NCI-H2227 (cell line): Measurements from ENCODE around the gene SPAG16.
A peak's percentile ranks its signal among the peaks of the same experiment; 100 is the strongest.
"Not testable (repeated sequence)": the region's sequence is repeated elsewhere in the genome, so short reads cannot be mapped to it uniquely, and the experiment has no call there.

Experiments
- DNase-seq: peaks from one replicate; lab custom pipeline; 2025; ENCODE audit not compliant: unreplicated experiment; lab: John Stamatoyannopoulos, UW

Gene SPAG16

DNA sequence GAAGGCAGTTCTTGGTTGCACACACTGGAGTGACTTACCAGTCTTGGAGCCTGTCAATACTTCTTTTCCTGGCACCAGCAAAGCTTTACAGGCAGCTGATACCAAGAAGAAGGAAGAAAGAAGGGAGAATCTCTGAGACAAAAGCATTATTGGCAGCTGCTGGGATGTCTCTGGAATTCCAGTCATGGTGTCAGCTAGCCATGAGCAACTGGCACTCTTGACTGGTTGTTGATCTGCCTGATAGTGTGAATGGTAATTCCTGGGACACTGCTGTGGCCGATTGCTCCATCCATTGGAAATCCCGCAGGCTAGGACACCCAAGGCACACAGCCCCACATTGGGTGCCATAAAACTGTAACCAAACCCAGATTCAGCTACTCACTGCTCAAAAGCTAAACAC is 17.8 kb upstream of the SPAG16 start:
- DNase-seq = no peak

DNA sequence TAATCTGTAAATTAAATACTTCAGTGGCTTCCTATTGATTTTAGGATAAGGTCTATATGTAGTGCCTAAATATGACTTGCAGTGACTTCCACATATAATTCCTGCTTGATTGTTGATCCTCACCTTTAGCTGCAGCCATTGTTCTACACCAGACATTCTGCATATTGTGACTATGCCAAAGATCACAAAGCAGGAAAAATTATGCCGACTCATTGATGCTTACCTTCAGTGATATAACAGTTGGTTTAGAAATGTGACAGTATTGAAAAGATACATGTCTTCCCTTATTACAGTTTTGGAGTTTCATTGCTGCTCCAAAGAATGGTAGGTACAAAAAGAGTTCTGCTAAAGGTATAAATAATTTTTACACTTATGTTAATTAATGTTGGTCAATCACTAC is 12.3 kb upstream of the SPAG16 start:
- no peak for DNase-seq

DNA sequence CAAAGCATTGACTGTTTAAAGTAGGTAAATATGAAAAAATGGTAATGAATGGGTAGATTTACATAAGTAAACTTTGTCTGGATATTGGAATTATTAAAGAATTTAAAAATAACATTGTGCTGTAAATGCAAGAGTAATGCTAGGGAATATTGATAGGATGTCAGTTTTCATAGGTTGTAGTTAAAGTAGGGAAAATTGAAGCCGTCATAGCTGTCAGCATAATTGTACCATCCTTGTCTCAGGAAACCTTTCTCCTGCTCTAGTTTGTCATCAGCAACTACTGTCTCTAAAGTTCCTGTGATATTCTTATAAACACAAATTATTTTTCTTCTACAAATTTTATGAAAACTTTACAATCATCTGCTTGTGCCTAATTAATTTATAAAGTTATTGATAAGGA is 10.1 kb upstream of the SPAG16 start:
- DNase-seq = no peak

DNA sequence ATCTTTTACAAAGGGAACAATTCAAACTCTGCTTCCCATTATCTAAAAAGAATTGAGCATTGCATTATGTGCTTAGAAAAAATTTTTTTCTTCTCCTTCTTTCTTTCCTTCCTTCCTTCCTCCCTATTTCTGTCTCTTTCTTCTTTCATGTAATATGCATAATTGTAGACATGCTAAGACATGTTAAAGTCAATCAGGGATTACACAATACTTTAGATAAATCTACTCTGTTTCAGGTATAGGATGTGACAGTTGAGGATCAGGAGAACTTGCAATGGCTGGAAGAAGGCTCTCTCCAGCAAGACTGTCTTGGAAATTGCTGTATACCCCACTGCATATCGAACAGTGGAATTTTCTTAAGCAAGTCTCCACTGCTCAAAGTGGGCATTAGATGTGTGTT is 9.0 kb upstream of the SPAG16 start:
- no peak for DNase-seq

DNA sequence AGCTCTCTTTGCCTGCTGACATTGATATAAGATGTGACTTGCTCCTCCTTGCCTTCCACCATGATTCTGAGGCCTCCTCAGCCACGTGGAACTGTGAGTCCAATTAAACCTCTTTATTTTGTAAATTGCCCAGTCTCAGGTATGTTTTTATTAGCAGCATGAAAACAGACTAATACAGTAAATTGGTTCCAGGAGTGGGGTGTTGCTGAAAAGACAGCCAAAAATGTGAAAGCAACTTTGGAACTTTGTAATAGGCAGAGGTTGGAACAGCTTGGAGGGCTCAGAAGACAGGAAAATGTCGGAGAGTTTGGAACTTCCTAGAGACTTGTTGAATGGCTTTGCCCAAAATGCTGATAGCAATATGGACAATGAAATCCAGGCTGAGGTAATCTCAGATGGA is 7.1 kb upstream of the SPAG16 start:
- not testable (repeated sequence) for DNase-seq

DNA sequence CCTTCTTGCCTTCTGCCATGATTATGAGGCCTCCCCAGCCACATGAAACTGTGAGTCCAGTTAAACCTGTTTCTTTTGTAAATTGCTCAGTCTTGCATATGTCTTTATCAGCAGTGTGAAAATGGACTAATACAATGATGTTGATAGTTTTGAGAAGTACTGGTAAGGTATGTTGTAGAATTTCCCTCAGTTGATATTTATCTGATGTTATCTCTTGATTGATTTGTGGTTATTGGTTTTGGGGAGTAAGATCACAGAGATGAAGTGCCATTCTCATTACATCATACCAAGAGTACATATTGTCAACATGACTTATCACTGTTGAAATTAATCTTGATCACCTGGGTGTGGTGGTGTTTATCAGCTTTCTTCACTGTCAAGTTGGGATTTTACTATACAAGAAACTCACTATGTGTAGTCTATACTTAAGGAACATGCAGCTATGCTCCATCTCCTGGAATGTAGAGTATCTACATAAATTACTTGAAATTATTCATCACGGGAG is 5.1 kb upstream of the SPAG16 start:
- no peak for DNase-seq

DNA sequence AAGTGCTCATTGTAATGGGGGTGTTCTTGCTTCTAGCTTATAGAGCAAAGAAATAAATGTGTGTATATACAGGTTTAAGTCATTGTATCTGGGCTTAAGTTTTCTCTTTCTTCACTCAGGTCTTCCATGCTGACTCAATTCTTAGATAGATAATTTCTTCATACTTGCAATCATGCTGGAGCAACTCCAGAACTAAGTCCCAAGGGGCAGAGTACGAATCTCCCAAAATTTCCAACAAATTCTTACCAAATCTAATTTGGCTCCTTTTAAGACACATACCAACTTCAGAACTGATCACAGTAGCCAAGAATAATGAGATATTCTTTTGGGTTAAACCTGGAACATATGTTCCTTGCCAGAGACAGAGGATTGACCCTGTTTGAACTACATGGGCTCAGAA is 4.3 kb upstream of the SPAG16 start:
- DNase-seq = no peak

DNA sequence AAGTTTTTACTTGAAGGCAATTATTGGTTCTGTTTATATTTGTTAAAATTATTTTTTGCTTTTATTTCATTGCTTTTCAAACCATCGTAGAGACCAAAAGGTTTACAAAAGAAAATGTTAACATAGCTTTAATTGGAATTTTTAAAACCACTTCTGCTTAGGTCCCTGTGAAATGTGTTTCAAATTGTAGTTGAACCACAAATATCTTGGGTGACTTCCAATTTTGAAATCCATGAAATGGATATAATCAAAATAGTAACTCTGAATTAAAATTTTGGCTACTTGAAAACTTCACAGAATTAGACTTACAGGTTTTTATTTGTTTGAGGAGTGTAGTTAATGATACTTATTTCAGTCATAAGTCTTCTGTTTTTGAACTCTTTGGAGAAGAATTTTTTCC is 3.1 kb upstream of the SPAG16 start:
- DNase-seq = no peak

DNA sequence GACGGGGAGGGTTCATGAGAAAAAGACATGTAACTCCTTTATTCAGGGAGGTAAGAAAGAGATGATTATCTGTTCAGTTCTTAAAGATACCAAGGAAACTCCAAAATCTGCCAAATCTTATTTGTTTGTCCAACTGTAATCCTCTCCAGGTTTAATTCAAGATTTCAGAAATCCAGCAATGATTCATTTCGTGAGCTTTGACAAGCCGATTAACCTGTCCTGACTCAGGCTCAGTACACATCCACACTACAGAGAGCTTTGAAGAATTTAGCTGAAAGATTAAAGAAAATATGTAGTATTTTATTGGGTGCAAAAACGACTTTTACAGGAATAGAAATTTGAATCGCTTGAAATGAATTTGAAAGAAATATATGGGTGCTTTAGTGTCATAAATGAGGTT is 1.1 kb downstream of the SPAG16 start:
- no peak for DNase-seq

DNA sequence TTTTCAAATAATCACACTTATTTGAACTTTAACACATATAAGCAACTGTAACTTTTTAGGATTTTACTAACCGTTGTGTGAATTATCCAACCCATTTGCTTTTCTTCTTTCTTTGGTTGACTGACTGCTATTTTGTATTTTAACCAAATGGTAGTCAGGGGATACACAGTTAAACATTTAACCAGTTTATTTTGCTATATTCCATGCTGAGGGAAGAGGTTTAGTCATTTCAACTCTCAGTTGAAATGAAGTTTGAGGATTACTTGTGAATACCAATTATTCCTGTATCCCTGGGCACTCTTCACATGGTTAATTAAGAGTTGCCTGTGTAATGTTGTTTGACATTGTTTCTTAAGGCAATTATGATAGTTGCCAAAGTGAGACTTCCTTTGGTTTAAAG is 1.9 kb downstream of the SPAG16 start:
- no peak for DNase-seq

DNA sequence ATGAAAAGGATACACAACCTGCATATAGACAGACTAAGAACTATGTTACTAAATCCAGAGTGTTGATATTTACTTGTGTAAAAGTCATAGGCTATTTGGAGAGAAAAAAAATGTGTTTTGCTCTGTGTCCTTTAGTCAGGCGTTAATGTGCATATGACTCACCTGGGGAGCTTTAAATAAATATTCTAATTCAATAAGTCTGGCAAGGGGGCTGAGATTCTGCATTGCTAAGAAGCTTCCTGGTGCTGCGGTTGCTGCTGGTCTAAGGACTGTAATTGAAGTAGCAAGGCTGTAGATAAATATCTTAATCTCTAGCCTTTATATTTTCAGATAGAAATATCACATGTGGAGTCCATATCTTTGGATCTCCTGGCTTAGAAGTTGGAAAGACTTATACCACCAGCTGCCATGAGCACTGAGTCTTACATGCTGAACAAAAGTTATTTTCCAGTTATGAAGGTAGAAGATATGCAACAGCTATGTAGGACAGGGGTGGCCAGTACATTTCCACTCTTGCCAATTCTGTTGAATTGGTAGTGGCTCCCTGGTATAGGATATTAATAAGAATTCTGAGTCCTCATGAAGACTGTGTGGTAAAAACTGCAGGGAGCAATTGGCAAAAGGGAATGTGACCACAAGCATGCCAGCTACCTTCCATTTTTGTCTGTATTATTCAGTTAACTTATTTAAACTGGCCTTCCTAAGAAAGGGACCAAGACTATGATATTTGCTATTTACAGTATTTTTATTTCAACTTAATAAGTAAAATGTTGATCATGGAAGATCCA is 4.8 kb downstream of the SPAG16 start:
- DNase-seq = no peak

DNA sequence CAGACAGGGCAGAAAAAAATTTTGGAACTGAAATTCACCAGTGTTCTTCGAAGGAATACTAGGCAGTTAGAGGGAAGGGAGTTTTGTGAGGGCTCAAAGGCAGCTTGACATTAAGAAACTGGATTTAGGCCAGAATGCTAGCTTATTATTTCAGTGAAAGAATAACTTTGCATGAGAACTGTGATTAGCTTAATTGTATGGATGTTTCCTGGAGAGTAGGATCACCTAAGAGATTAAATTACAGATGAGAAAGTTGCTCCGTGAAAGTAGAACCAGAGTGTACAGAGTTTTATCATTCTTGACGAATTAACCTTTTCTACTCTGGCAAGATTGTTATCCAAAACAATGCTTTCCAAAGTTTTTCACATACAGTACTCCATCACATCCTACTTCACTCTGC is 6.2 kb downstream of the SPAG16 start:
- no peak for DNase-seq

DNA sequence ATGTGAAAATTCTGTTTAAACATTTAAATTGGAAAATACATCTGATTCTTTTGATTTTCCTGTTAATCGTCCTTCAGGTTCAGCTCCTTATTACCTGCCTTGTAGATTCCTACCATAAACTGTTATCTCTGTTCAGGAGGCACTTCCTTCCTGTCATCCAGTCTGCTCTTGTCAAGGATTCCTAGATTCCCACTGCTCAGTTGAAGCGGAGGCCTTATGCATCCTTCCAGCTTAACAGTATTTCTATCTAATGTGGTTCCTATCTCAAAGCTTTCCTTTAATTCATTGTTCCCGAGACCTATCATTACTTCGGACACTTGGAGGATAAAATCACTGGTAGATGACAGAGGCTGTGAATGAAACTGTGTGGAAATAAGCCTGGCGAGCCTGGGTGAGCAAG is 12.0 kb downstream of the SPAG16 start:
- DNase-seq = peak; percentile 70

DNA sequence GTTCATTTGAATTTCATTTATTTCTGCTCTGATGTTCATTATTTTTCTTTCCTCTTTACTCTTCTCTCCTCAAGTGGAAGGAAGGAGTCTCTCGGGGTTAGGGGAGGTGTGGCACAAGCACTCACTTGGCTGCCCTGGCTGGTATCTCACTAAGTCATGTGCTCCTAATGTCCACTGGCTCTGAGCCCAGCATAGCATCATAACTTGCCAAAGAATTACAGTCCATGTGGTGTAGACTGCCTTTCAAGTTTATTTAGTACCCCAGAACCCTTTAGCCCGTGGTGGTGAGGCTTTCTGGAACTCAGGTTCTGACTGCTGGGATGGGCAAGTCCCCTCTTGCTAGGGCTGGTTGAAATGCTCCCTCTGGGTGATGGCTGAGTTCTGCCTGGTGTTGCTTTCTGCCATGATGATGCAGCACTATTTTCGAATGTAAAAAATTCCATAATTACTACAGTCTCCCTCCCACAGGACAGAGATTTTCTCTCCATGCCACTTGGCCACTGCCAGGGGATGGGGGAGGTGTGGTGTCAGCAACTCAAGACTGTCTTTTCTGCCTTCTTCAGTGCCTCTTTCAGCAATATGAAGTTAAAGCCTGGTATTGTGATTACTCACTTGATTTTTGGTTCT is 22.2 kb downstream of the SPAG16 start:
- DNase-seq = no peak

DNA sequence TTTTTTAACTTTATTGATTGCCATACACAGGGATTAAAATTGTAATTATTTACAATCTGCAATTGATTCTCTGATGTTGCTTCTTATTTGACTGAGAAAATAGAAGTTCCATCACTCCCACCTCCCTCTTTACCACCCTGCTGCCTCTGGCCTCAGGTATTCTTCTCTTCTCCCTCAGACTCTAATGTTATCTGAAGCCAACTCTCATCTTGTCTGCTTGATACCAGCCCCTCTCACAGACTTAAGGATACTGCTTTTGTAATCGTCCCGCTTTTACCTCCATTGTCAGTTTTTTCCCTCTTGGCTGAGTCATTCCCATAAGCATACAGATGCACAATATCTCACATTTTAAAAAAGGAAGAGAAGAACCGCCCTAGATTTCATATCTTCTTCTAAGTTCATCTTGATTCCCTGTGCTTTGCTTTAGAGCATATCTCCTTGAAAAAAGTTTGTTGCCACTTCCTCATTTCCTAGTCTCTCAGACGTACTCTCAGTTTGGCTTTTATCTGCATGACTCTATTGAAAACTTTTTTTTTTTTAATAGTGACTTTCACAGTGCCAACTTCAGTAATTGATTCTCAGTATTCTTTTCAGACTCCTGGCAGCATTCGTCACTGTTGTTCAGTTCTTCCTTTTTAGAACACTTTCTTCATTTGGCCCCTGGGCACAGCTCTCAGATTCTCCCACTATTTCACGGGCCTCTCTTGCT is 31.1 kb downstream of the SPAG16 start:
- no peak for DNase-seq

DNA sequence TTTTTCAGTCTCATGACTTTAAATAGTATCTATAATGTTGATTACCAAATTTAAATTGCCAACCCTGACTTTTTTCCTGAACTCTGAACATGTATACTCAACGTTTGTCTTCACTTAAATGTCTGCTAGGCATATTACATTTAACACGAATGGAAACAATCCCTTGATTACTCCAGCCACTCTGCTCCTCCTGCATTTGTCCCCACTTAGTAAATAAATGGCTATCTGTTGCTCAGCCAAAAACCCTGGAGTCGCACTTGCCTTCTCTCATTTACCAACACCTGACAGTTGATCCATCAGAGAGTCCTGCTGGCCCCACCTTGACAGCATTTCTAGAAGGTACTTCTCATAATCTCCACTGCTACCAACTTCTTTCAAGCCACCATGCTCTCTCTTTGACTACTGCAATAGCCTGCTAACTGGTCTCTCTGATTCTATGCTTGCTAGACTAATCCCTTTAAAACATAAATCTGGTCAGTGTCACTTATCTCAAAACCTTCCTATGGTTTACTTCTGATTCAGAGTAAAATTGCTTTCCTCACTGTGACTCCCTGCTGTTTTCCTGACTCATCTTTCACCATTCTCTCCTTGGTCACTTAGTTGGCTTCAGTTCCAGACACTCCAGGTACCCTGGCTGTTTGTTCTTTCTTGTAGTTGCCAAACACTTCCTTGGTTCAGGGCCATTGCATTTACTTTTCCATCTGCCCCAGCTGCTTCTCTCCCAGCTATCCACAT is 31.9 kb downstream of the SPAG16 start:
- DNase-seq = no peak

DNA sequence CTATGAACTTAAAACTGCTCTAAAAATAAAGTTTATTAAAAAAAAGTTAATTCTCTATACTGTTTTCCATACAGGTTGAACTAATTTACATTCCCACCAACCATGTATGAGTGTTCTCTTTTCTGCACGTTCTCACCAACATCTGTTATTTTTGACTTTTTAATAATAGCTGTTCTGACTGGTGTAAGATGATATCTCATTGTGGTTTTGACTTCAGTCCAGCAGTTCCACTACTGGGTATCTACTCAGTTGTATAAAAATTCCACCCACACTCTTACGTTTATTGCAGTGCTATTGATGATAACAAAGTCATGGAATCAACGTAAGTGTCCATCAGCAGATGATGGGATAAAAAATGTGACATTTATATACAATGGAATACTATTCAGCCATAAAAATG is 33.7 kb downstream of the SPAG16 start:
- no peak for DNase-seq

DNA sequence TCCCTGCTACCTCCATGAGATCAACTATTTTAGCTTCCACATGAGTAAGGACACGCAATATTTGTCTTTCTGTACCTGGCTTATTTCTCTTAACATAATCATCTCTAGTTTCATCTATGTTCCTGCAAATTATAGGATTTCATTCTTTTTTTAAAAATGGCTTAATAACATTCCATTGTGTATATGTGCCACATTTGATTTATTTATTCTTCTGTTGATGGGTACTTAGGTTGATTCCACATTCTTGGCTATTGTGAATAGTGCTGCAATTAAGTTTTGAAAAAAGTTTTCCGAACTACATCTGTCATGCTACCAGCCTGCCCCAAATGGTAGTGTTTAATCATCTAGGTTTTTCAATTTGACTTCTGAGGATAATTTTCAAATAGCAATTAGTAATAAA is 36.3 kb downstream of the SPAG16 start:
- DNase-seq = no peak

DNA sequence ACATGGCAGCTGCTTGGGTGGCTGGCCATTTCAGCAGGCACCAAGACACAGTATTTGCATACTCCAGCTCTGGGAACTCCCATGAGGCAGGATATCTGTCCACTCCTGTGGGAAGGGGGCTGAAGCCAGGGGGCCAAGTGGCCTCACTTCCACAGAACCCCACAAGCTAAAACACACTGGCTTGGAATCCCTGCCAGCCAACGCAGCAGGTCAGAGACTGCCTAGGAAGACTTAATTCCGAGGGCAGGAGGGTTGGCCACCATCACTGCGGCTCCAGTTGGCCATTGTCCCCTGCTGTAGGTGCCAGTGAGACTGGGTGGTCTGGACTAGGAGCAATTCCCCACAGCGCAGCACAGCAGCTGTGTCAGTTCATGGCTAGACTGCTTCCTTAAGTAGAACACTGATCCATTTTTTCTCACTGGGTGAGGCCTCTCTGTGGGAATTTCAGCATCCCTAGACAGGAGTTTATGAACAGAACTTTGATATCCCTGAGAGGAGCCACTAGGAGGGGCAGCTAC is 52.0 kb downstream of the SPAG16 start:
- no peak for DNase-seq

DNA sequence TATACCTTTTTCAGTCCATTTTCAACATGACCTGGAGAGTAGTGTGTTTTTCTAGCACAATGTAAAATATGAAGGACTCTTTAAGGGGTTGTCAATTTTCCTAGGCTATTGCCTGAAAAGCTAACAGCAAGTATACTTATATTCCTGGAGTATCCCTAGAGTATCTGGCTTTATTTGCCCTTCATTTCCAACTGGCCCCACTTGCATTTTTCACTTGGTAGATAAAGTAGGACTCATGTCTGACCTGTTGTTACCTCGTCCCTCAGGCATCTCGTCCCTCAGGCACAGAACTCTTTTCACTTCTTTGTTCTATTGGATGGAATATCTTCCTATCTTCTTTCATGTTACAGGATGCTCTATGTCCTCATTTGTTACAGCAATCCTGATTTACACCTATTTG is 69.2 kb downstream of the SPAG16 start:
- no peak for DNase-seq

DNA sequence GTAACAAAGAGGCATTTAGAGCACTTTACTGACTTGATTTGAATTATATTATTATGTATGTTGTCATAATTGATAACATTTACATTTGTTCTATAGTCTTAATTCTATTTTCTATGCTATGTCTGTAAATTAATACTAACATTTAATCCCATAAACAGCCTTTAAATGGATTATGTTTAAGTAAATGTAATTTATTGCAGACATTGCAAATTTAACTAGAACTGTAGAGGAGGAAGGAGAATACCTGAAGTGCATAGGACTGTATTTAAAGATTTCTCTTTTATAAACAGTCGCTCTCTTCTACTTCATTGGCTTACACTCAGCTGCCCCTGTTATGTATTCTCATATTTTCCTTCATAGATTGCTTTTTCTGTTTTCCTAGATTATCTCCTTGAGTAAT is 92.4 kb downstream of the SPAG16 start:
- DNase-seq = no peak
